HEK293 (cell line): ENCODE measurements around the gene PGP.
"Not testable (repeated sequence)": the region's sequence is repeated elsewhere in the genome, so short reads cannot be mapped to it uniquely, and the experiment has no call there.

Source experiments
- CTCF ChIA-PET: fragments of 350-600 bp; formaldehyde crosslinking; extraction: SDS; loops from one replicate; lab custom pipeline; 2021; ENCODE audit warnings: antibody characterized with exemption; lab: Yijun Ruan, JAX
- POLR2A ChIA-PET: fragments of 300-600 bp; formaldehyde crosslinking; extraction: SDS; loops from one replicate; lab custom pipeline; 2020; ENCODE audit warnings: antibody characterized with exemption, inconsistent platforms; lab: Yijun Ruan, JAX
- H3K27ac ChIP-seq: fragments of 200-500 bp; sonication (Bioruptor generic); 2 replicates; pipeline ENCODE4 v1.5.1; 2014; ENCODE audit warnings: low read depth, low read length, control low read depth, inconsistent platforms; ENCODE audit errors: extremely low read depth
- H3K36me3 ChIP-seq, 2 experiments: fragments of 200-500 bp in 1 of 2; sonication (Bioruptor generic) in 1 of 2; 1 replicate in 1 of 2; 2 replicates in 1 of 2; pipeline ENCODE4 v1.5.1; 2014 to 2017; ENCODE audit warnings: inconsistent platforms in 2 of 2, low read length in 2 of 2; ENCODE audit not compliant: control insufficient read depth in 2 of 2, insufficient read depth in 1 of 2
- H3K4me1 ChIP-seq: fragments of 200-500 bp; sonication (Bioruptor generic); 2 replicates; pipeline ENCODE4 v1.5.1; 2014; ENCODE audit warnings: mild to moderate bottlenecking, low read length, inconsistent platforms; ENCODE audit not compliant: control insufficient read depth, insufficient read depth
- H3K4me3 ChIP-seq: 2 replicates; pipeline ENCODE4 v1.5.1; 2011; ENCODE audit warnings: low read depth, mild to moderate bottlenecking, control low read depth, low read length, moderate library complexity
- H3K9me3 ChIP-seq: fragments of 200-500 bp; sonication (Bioruptor generic); 2 replicates; pipeline ENCODE4 v1.5.1; 2014; ENCODE audit warnings: low read depth, low read length, inconsistent platforms; ENCODE audit not compliant: control insufficient read depth, insufficient read depth
- HOXA7 ChIP-seq: sonication (generic); formaldehyde crosslinking; IDR thresholded peaks from 2 replicates; pipeline ENCODE4 v1.8.1; 2022; ENCODE audit warnings: missing genetic modification reagents, borderline replicate concordance
- SETDB1 ChIP-seq: IDR thresholded peaks from one replicate; pipeline ENCODE4 v1.6.1; 2017; ENCODE audit warnings: mild to moderate bottlenecking, low read length, moderate library complexity, mixed read lengths; ENCODE audit not compliant: insufficient read length
- ZFHX2 ChIP-seq: fragments of 450-650 bp; formaldehyde crosslinking; conservative IDR thresholded peaks from 2 replicates; pipeline ENCODE4 v1.5.1; 2016; ENCODE audit warnings: missing biosample characterization, missing genetic modification characterization
- ZIC2 ChIP-seq: fragments of 450-650 bp; formaldehyde crosslinking; IDR thresholded peaks from 2 replicates; pipeline ENCODE4 v1.5.1; 2016; ENCODE audit warnings: missing biosample characterization, missing genetic modification characterization
- ZNF138 ChIP-seq: fragments of 450-650 bp; formaldehyde crosslinking; IDR thresholded peaks from 2 replicates; pipeline ENCODE4 v1.5.1; 2016; ENCODE audit warnings: missing biosample characterization, missing genetic modification characterization, borderline replicate concordance
- ZNF148 ChIP-seq: fragments of 450-650 bp; formaldehyde crosslinking; IDR thresholded peaks from 2 replicates; pipeline ENCODE4 v1.5.0; 2017; ENCODE audit warnings: missing biosample characterization, missing genetic modification characterization, borderline replicate concordance
- ZNF19 ChIP-seq: fragments of 450-650 bp; formaldehyde crosslinking; IDR thresholded peaks from 2 replicates; pipeline ENCODE4; 2016; ENCODE audit warnings: missing biosample characterization, missing genetic modification characterization, low read depth
- ZNF2 ChIP-seq: fragments of 450-650 bp; formaldehyde crosslinking; IDR thresholded peaks from 2 replicates; pipeline ENCODE4 v1.5.1; 2016; ENCODE audit warnings: missing biosample characterization, missing genetic modification characterization
- ZNF211 ChIP-seq: fragments of 450-650 bp; formaldehyde crosslinking; IDR thresholded peaks from 2 replicates; pipeline ENCODE4 v1.5.1; 2016; ENCODE audit warnings: low read depth, missing biosample characterization, missing genetic modification characterization
- ZNF266 ChIP-seq: fragments of 450-650 bp; formaldehyde crosslinking; IDR thresholded peaks from 2 replicates; pipeline ENCODE4 v1.5.1; 2016; ENCODE audit warnings: missing biosample characterization, missing genetic modification characterization, low read depth
- ZNF280C ChIP-seq: fragments of 450-650 bp; formaldehyde crosslinking; IDR thresholded peaks from 2 replicates; pipeline ENCODE4 v1.5.1; 2016; ENCODE audit warnings: missing biosample characterization, missing genetic modification characterization
- ZNF510 ChIP-seq: fragments of 450-650 bp; formaldehyde crosslinking; IDR thresholded peaks from 2 replicates; pipeline ENCODE4 v1.5.1; 2018; ENCODE audit warnings: mild to moderate bottlenecking, missing genetic modification characterization, missing biosample characterization; ENCODE audit not compliant: insufficient replicate concordance
- ZNF600 ChIP-seq: fragments of 450-650 bp; formaldehyde crosslinking; IDR thresholded peaks from 2 replicates; pipeline ENCODE4 v1.5.1; 2016; ENCODE audit warnings: missing biosample characterization, missing genetic modification characterization
- ZNF664 ChIP-seq: fragments of 450-650 bp; formaldehyde crosslinking; IDR thresholded peaks from 2 replicates; pipeline ENCODE4 v1.5.1; 2016; ENCODE audit warnings: missing biosample characterization, missing genetic modification characterization
- ZNF670 ChIP-seq: fragments of 450-650 bp; formaldehyde crosslinking; IDR thresholded peaks from 2 replicates; pipeline ENCODE4 v1.5.1; 2016; ENCODE audit warnings: missing biosample characterization, missing genetic modification characterization, low read depth
- ZNF701 ChIP-seq: fragments of 450-650 bp; formaldehyde crosslinking; IDR thresholded peaks from 2 replicates; pipeline ENCODE4 v1.5.1; 2016; ENCODE audit warnings: missing biosample characterization, missing genetic modification characterization
- ZNF707 ChIP-seq: fragments of 450-650 bp; formaldehyde crosslinking; IDR thresholded peaks from 2 replicates; pipeline ENCODE4 v1.5.1; 2016; ENCODE audit warnings: missing biosample characterization, missing genetic modification characterization
- ZNF791 ChIP-seq: fragments of 450-650 bp; formaldehyde crosslinking; IDR thresholded peaks from 2 replicates; pipeline ENCODE4 v1.5.1; 2016; ENCODE audit warnings: missing biosample characterization, missing genetic modification characterization
- ZNF837 ChIP-seq: fragments of 450-650 bp; formaldehyde crosslinking; IDR thresholded peaks from 2 replicates; pipeline ENCODE4 v1.5.1; 2016; ENCODE audit warnings: missing biosample characterization, missing genetic modification characterization
- TF ChIP-seq, protein P1 (sequence below): fragments of 450-650 bp; formaldehyde crosslinking; conservative IDR thresholded peaks from 2 replicates; pipeline ENCODE4 v1.5.1; 2016; ENCODE audit warnings: low read depth, missing biosample characterization, missing genetic modification characterization
- TF ChIP-seq, protein P2 (sequence below): fragments of 450-650 bp; formaldehyde crosslinking; IDR thresholded peaks from 2 replicates; pipeline ENCODE4 v1.5.1; 2016; ENCODE audit warnings: missing biosample characterization, missing genetic modification characterization

PGP gene

GRCh38 chr16:2205104-2205966 lies 9.3 kb downstream of the PGP start, which contains the start of gene MLST8 (continued):
- no peak for TF ChIP-seq ZNF148
- no peak for TF ChIP-seq ZNF837 (tag by site-specific recombination)
- TF ChIP-seq ZNF138, result no peak
- TF ChIP-seq HOXA7, result no peak
- TF ChIP-seq ZNF707 (tag by site-specific recombination), result no peak
- TF ChIP-seq SETDB1, result no peak
- TF ChIP-seq ZIC2 (tag by site-specific recombination), result peak; percentile 42; the same call in 1 of the 2 replicates
- no peak for TF ChIP-seq ZNF701
- no peak for TF ChIP-seq ZNF670
- TF ChIP-seq ZNF2 (tag by site-specific recombination), result no peak; the same call in 1 of the 2 replicates

DNA sequence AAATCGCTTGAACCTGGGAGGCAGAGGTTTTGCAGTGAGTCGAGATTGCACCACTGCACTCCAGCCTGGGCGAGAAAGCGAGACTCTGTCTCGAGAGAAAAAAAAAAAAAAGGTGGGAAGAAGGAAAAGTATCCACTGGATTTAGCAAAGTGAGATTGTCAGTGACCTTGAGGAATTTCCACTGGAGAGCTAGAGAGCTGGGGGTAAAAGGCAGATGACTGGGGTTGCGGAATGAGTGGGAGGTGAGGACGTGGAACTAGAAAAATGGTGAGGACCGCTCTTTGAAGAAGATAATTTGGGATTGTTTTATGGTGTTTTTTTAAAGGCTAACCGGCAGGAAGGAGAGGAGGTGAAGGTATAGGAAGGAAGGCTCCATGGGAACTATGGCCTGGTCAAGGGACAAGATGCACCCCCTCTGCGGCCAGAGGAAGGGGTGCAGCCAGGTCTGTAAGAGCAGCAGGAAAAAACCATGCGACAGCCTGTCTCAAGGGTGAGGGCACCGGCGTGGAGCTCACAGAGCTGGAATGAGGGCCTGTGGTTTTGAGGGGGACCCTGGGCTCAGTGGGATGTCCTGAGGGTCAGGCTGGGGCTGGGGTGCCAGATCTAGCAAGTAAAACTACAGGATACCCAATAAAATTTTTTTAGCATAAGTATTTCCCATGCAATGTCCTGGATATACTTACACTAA lies 10.1 kb downstream of the PGP start:
- H3K4me3 ChIP-seq, result peak overlapping the region; percentile 96
- H3K4me1 ChIP-seq, result no peaks in the 10 kb centered on the region
- TF ChIP-seq ZFHX2 (tag by site-specific recombination), result peak; percentile 26
- 0 out of 2 replicates have a peak, but pooled peaks have one; percentile 35 for TF ChIP-seq ZNF600 (tag by site-specific recombination)
- TF ChIP-seq ZNF280C (tag by site-specific recombination), result no peak
- TF ChIP-seq ZNF510, result no peak
- no peak for TF ChIP-seq ZNF211 (tag by site-specific recombination)
- H3K27ac ChIP-seq, result peak overlapping the region; percentile 90; the same call in 1 of the 2 replicates
- H3K36me3 ChIP-seq, result peaks cover 0 to 30% of the 10 kb centered on the region in 2 experiments; a peak in 1 of 3 replicates
- POLR2A ChIA-PET, result interaction anchor here (0.6 to 4.3 kb wide), 7 partner anchors 10 to 263 kb away, joined by 3 to 22 read pairs (median 5); partner anchors contain the start of genes PGP, TBL3 and TRAF7
- CTCF ChIA-PET, result interaction anchor here (0.6 to 1.7 kb wide), 3 partner anchors 10 to 263 kb away, joined by 3 to 6 read pairs (median 4); no protein-coding TSS in a partner anchor
- no peaks in the 10 kb centered on the region for H3K9me3 ChIP-seq

DNA sequence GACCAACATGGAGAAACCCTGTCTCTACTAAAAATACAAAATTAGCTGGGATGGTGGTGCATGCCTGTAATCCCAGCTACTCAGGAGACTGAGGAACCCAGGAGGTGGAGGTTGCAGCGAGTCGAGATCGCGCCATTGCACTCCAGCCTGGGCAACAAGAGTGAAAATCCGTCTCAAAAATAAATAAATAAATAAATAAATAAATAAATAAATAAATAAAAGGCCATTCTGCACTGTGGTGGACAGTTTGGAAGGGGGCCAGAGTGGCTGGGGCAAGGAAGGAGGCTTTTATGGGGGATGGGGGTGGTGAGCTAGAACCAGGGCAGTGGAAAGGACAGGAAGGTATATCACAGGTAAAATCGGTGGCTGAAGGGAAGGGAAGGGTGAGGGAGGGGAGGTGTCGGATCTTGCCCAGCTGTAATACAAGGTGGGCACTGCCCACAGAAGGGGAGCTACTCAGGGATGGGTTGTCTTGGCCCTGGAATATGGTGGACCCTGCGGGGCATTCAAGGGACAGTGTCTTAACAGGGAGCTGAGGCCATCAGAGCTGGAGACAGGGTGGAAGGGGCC lies 11.4 kb downstream of the PGP start:
- ChIA-PET CTCF (interaction anchor here (0.8 to 1.5 kb wide), 2 partner anchors 8 to 181 kb away, joined by 3 to 6 read pairs; no protein-coding TSS in a partner anchor), POLR2A (interaction anchor here (1.6 to 4.3 kb wide), 2 partner anchors 11 to 48 kb away, joined by 9 to 20 read pairs; partner anchors contain the start of genes PGP and TRAF7)
- H3K9me3 ChIP-seq, H3K4me3 ChIP-seq, H3K4me1 ChIP-seq, H3K27ac ChIP-seq: not testable (repeated sequence)
- peaks cover 0 to 17% of the 10 kb centered on the region in 2 experiments; a peak in 1 of 3 replicates for H3K36me3 ChIP-seq
- TF ChIP-seq, protein P1, sequence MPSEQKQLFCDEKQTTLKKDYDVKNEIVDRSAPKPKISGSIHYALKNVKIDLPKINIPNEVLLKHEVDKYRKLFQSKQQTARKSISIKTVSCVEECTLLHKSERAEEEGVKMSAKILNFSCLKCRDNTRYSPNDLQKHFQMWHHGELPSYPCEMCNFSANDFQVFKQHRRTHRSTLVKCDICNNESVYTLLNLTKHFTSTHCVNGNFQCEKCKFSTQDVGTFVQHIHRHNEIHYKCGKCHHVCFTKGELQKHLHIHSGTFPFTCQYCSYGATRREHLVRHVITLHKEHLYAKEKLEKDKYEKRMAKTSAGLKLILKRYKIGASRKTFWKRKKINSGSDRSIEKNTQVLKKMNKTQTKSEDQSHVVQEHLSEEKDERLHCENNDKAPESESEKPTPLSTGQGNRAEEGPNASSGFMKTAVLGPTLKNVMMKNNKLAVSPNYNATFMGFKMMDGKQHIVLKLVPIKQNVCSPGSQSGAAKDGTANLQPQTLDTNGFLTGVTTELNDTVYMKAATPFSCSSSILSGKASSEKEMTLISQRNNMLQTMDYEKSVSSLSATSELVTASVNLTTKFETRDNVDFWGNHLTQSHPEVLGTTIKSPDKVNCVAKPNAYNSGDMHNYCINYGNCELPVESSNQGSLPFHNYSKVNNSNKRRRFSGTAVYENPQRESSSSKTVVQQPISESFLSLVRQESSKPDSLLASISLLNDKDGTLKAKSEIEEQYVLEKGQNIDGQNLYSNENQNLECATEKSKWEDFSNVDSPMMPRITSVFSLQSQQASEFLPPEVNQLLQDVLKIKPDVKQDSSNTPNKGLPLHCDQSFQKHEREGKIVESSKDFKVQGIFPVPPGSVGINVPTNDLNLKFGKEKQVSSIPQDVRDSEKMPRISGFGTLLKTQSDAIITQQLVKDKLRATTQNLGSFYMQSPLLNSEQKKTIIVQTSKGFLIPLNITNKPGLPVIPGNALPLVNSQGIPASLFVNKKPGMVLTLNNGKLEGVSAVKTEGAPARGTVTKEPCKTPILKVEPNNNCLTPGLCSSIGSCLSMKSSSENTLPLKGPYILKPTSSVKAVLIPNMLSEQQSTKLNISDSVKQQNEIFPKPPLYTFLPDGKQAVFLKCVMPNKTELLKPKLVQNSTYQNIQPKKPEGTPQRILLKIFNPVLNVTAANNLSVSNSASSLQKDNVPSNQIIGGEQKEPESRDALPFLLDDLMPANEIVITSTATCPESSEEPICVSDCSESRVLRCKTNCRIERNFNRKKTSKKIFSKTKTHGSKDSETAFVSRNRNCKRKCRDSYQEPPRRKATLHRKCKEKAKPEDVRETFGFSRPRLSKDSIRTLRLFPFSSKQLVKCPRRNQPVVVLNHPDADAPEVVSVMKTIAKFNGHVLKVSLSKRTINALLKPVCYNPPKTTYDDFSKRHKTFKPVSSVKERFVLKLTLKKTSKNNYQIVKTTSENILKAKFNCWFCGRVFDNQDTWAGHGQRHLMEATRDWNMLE, result peak; percentile 78
- TF ChIP-seq ZNF791 (tag by site-specific recombination) (peak; percentile 30; the same call in 1 of the 2 replicates), ZNF266 (tag by site-specific recombination) (peak; percentile 67; the same call in 1 of the 2 replicates), ZNF19 (0 out of 2 replicates have a peak, but pooled peaks have one; percentile 33), ZNF664 (peak; percentile 56)
- TF ChIP-seq, protein P2, sequence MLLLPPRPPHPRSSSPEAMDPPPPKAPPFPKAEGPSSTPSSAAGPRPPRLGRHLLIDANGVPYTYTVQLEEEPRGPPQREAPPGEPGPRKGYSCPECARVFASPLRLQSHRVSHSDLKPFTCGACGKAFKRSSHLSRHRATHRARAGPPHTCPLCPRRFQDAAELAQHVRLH (tag by site-specific recombination), result 0 out of 2 replicates have a peak, but pooled peaks have one; percentile 21
